GM19238 (cell line): ENCODE measurements around the gene SLCO3A1.
"Not testable (repeated sequence)": the region's sequence is repeated elsewhere in the genome, so short reads cannot be mapped to it uniquely, and the experiment has no call there.

Source experiments
- DNase-seq: peaks from one replicate; pipeline ENCODE4 v3.0.0; 2011; ENCODE audit warnings: low spot score; ENCODE audit not compliant: insufficient read length

The SLCO3A1 gene

GRCh38 chr15:92197746-92198145, 344.2 kb downstream of the SLCO3A1 start:
- DNase-seq: no peak

- no peak for DNase-seq
These were observed 347.4 kb downstream of the SLCO3A1 start for GRCh38 chr15:92200891-92201290.

GRCh38 chr15:92205255-92205739, 351.8 kb downstream of the SLCO3A1 start:
- DNase-seq: no peak

DNA sequence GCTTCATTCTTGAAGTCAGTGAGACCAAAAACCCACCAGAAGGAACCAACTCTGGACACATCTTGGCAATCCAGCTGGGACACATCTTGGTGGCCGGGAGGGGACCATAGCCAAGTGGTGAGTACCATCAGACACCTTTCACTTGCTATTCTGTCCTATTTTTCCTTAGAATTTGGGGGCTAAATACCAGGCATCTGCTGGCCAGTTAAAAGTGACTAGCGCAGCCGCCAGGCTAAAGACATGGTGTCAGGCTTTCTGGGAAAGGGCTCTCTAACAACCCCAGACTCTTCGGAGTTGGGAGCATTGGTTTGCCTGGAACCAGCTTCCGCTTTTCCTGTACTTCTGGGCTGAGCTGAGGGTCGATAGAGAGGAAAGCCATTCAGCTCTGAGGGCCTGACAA, 354.1 kb downstream of the SLCO3A1 start:
- DNase-seq: not testable (repeated sequence)
